Sigmoid colon (tissue), 4 donors: ENCODE measurements around the gene MED19.

Experiments used
- CTCF ChIP-seq, 4 experiments: fragments of 450-650 bp in 3 of 4; fragments of 200-600 bp in 1 of 4; IDR thresholded peaks; one replicate each; pipeline ENCODE4 v1.5.1; 2016 to 2019; ENCODE audit warnings: antibody characterized with exemption in 4 of 4, mild to moderate bottlenecking in 3 of 4, moderate library complexity in 2 of 4
- POLR2A ChIP-seq, 2 donors: fragments of 450-650 bp; IDR thresholded peaks; one replicate each; pipeline ENCODE4 v1.6.1; 2016; ENCODE audit warnings: antibody characterized with exemption in 2 of 2, mild to moderate bottlenecking in 2 of 2, moderate library complexity in 2 of 2
- POLR2AphosphoS5 ChIP-seq, 4 donors: sonication (generic); formaldehyde crosslinking; IDR thresholded peaks; one replicate each; pipeline ENCODE4 v1.6.1; 2017; ENCODE audit warnings: antibody characterized with exemption in 4 of 4

GRCh38 chr11:57751176-57751575 is 39.2 kb upstream of the MED19 start:
- no peak for TF ChIP-seq CTCF (IDR thresholded peaks at IDR 0.05)
- TF ChIP-seq POLR2AphosphoS5 (IDR thresholded peaks at IDR 0.05), result no peak
- no peak for TF ChIP-seq POLR2A (IDR thresholded peaks at IDR 0.05)
